ENCODE measurements around the gene PTPRT. TPM values are rescaled to one million over a fixed set of nuclear protein-coding genes. Genes with fewer than 3 reads are reported as not detected.

The PTPRT gene
- total RNA-seq, 1 experiment from 2014 or later = not detected

GRCh38 chr20:42419814-42420532 is 769.7 kb downstream of the PTPRT start:
- ChIA-PET RAD21 (ENCODE audit: low non-redundant PET in 1 of 2, low total read pairs in 2 of 2, uncharacterized antibody in 2 of 2, unreplicated experiment in 2 of 2) (no interaction called here), CTCF (no interaction called here), POLR2A (no interaction called here)
- ATAC-seq (no peak), DNase-seq (ENCODE audit: low read depth, low spot score) (no peak)
- H3K9me2 ChIP-seq (ENCODE audit: insufficient read depth) = no peaks in the 10 kb centered on the region
- no peak overlapping the region for H3K27ac ChIP-seq (ENCODE audit: low read depth, low read length)
- peaks cover 10 to 14% of the 10 kb centered on the region in 2 experiments; a peak in 2 of 4 replicates for H3K9me3 ChIP-seq (ENCODE audit: control insufficient read depth in 1 of 2, insufficient read depth in 1 of 2, low read depth in 1 of 2, low read length in 2 of 2)
- no peak overlapping the region for H2AFZ ChIP-seq (ENCODE audit: low read depth, low read length, poor library complexity, severe bottlenecking)
- H3K4me2 ChIP-seq (ENCODE audit: low read length) = no peak overlapping the region
- intact Hi-C loops (cut with micrococcal nuclease) = no loop called here
- H3K27me3 ChIP-seq (ENCODE audit: insufficient read depth, low read length) = no peaks in the 10 kb centered on the region
- no peaks in the 10 kb centered on the region for H3K79me2 ChIP-seq (ENCODE audit: insufficient read depth, low read length)
- H3K36me3 ChIP-seq (ENCODE audit: control insufficient read depth in 1 of 2, insufficient read depth in 2 of 2, low read length in 2 of 2) = no peaks in the 10 kb centered on the region
- BruUV-seq (replicated peaks) = no TSS peak
- TF ChIP-seq FOSL1 (IDR thresholded peaks at IDR 0.05; ENCODE audit: low read depth) (no peak), EZH2phosphoT487 (IDR thresholded peaks at IDR 0.05; ENCODE audit: borderline replicate concordance) (no peak), TCF7L2 (IDR thresholded peaks at IDR 0.05; ENCODE audit: borderline replicate concordance, extremely low read depth, insufficient read depth, insufficient read length) (no peak), CBX3 (IDR thresholded peaks at IDR 0.05; ENCODE audit: low read depth) (no peak)
- TF ChIP-seq, protein P1, sequence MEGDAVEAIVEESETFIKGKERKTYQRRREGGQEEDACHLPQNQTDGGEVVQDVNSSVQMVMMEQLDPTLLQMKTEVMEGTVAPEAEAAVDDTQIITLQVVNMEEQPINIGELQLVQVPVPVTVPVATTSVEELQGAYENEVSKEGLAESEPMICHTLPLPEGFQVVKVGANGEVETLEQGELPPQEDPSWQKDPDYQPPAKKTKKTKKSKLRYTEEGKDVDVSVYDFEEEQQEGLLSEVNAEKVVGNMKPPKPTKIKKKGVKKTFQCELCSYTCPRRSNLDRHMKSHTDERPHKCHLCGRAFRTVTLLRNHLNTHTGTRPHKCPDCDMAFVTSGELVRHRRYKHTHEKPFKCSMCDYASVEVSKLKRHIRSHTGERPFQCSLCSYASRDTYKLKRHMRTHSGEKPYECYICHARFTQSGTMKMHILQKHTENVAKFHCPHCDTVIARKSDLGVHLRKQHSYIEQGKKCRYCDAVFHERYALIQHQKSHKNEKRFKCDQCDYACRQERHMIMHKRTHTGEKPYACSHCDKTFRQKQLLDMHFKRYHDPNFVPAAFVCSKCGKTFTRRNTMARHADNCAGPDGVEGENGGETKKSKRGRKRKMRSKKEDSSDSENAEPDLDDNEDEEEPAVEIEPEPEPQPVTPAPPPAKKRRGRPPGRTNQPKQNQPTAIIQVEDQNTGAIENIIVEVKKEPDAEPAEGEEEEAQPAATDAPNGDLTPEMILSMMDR (IDR thresholded peaks at IDR 0.05 in 2 of 3, conservative IDR thresholded peaks at IDR 0.05 in 1 of 3; ENCODE audit: borderline replicate concordance in 1 of 3, insufficient read depth in 1 of 3, low read depth in 2 of 3, low read length in 2 of 3) = no peak
- H3K9ac ChIP-seq (ENCODE audit: low read length) = no peak overlapping the region
- H3K4me3 ChIP-seq (replicated peaks in 1 of 2; ENCODE audit: low read depth in 1 of 2, low read length in 2 of 2) = no peak overlapping the region
- no peaks in the 10 kb centered on the region for H3K4me1 ChIP-seq (ENCODE audit: control insufficient read depth in 1 of 2, insufficient read depth in 2 of 2, low read length in 2 of 2)
- H4K20me1 ChIP-seq (ENCODE audit: insufficient read depth) = no peaks in the 10 kb centered on the region

DNA sequence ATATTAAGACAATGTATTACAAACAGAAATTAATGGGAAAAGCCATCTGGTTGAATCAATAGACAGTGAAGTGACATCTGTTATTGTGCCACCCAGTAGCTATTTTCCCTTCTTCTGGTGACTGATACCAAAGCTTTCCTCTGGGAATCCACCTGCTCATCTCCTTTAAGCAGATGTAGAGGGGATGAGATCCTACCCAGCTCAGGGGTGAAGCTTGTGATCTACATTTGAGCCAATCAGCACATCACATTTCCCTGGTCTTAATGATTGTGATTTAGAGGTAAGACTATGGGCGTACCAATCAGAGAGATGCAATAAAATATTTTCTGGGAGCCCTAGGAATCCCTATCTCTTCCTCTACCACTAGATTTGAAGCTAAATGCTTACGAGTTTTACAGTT is 782.9 kb downstream of the PTPRT start:
- Histone ChIP-seq H3K4me1 (ENCODE audit: control insufficient read depth in 1 of 2, insufficient read depth in 2 of 2, low read length in 2 of 2) (no peaks in the 10 kb centered on the region), H3K9ac (ENCODE audit: low read length) (no peak overlapping the region), H3K4me2 (ENCODE audit: low read length) (no peak overlapping the region), H2AFZ (ENCODE audit: low read depth, low read length, poor library complexity, severe bottlenecking) (no peak overlapping the region), H3K27me3 (ENCODE audit: insufficient read depth, low read length) (no peaks in the 10 kb centered on the region), H3K9me3 (ENCODE audit: control insufficient read depth in 1 of 2, insufficient read depth in 1 of 2, low read depth in 1 of 2, low read length in 2 of 2) (peaks cover 12 to 21% of the 10 kb centered on the region in 2 experiments; a peak in 2 of 4 replicates), H3K36me3 (ENCODE audit: control insufficient read depth in 1 of 2, insufficient read depth in 2 of 2, low read length in 2 of 2) (no peaks in the 10 kb centered on the region), H3K9me2 (ENCODE audit: insufficient read depth) (no peaks in the 10 kb centered on the region), H3K79me2 (ENCODE audit: insufficient read depth, low read length) (no peaks in the 10 kb centered on the region), H3K27ac (ENCODE audit: low read depth, low read length) (no peak overlapping the region), H4K20me1 (ENCODE audit: insufficient read depth) (no peaks in the 10 kb centered on the region), H3K4me3 (replicated peaks in 1 of 2; ENCODE audit: low read depth in 1 of 2, low read length in 2 of 2) (no peak overlapping the region)
- RAD21 ChIA-PET (ENCODE audit: low non-redundant PET in 1 of 2, low total read pairs in 2 of 2, uncharacterized antibody in 2 of 2, unreplicated experiment in 2 of 2) = no interaction called here
- no TSS peak for BruUV-seq (replicated peaks)
- intact Hi-C loops (cut with micrococcal nuclease) = no loop called here
- no peak for ATAC-seq
- CTCF ChIA-PET = no interaction called here
- POLR2A ChIA-PET = no interaction called here
- no peak for DNase-seq (ENCODE audit: low read depth, low spot score)
- TF ChIP-seq SP1 (IDR thresholded peaks at IDR 0.05; ENCODE audit: low read depth) (no peak), EGR1 (IDR thresholded peaks at IDR 0.05; ENCODE audit: low read depth) (no peak), ZNF274 (IDR thresholded peaks at IDR 0.05; ENCODE audit: low read depth, low read length) (no peak), MAX (IDR thresholded peaks at IDR 0.05) (no peak), TCF7L2 (IDR thresholded peaks at IDR 0.05; ENCODE audit: borderline replicate concordance, extremely low read depth, insufficient read depth, insufficient read length) (no peak), FOSL1 (IDR thresholded peaks at IDR 0.05; ENCODE audit: low read depth) (no peak)
- TF ChIP-seq, protein P2, sequence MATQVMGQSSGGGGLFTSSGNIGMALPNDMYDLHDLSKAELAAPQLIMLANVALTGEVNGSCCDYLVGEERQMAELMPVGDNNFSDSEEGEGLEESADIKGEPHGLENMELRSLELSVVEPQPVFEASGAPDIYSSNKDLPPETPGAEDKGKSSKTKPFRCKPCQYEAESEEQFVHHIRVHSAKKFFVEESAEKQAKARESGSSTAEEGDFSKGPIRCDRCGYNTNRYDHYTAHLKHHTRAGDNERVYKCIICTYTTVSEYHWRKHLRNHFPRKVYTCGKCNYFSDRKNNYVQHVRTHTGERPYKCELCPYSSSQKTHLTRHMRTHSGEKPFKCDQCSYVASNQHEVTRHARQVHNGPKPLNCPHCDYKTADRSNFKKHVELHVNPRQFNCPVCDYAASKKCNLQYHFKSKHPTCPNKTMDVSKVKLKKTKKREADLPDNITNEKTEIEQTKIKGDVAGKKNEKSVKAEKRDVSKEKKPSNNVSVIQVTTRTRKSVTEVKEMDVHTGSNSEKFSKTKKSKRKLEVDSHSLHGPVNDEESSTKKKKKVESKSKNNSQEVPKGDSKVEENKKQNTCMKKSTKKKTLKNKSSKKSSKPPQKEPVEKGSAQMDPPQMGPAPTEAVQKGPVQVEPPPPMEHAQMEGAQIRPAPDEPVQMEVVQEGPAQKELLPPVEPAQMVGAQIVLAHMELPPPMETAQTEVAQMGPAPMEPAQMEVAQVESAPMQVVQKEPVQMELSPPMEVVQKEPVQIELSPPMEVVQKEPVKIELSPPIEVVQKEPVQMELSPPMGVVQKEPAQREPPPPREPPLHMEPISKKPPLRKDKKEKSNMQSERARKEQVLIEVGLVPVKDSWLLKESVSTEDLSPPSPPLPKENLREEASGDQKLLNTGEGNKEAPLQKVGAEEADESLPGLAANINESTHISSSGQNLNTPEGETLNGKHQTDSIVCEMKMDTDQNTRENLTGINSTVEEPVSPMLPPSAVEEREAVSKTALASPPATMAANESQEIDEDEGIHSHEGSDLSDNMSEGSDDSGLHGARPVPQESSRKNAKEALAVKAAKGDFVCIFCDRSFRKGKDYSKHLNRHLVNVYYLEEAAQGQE (IDR thresholded peaks at IDR 0.05; ENCODE audit: low read depth) = no peak

Measured in HCT116 (cell line).